GM21529 (cell line): ENCODE data around the gene PPIP5K2.
"Not testable (repeated sequence)": the region's sequence is repeated elsewhere in the genome, so short reads cannot be mapped to it uniquely, and the experiment has no call there.

Source experiments
- ATAC-seq: cut with Tn5 transposase; IDR thresholded peaks from one replicate; pipeline ENCODE4 v1.9.1; 2021; ENCODE audit not compliant: unreplicated experiment

PPIP5K2 gene

DNA sequence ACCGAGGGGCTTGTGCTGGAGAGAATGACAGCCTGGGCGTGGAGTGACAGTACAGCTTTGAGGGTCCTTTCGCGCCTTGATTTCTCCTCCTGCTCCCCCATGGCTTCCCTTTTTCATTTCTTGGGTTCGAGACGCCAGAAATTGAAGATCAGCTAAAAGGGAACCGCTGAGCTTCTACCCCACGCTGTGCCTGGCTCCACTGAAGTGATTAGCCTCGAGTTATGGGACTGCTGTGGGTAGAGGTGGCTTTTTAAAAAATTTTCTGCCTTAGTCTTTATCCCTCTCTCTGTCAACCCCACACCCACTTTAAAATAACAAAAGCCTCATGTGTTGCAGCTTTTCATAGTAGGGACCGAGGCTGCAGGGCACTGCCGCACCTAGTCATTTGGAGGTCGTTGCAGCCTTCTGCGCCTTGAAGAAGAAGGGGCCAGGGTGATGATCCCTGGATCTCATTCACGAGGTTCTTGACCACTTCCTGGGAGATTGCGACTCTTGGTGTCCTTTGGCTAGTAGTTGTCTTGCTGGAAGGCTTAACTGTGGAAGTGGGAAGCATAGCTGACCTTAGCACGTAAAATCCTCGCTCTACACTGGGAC lies 603 bp downstream of the PPIP5K2 start:
- ATAC-seq: peak; percentile 0

DNA sequence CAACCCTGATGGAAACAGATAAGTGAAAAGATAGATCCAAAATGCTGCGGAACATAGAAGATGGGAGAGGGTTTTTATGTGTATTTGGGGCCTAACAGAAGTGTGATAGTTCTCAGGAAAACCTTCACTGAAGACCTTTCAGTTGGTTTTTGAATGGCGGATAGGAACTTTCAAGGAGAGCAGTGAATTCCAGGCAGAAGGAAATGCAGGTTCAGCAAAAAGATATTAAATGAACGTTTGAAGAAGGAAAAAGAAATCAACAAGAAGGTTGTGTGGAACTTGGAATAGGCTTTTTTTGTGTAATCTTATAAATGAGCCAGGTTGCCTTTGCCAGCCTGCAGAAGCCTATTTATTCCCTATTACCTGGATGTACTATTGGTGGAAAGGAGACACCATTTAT lies 2.1 kb downstream of the PPIP5K2 start:
- ATAC-seq: no peak

DNA sequence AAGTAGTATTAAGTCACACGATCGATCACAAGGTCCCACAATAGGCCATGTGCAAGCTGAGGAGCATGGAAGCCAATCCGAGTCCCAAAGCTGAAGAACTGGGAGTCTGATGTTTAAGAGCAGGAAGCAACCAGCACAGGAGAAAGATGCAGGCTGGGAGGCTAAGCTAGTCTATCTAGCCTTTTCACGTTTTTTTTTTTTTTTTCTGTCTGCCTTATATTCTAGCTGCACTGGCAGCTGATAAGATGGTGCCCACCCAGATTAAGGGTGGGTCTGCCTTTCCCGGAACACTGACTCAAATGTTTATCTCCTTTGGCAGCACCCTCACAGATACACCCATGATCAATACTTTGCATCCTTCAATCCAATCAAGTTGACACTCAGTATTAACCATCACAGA lies 6.5 kb downstream of the PPIP5K2 start:
- ATAC-seq: no peak

DNA sequence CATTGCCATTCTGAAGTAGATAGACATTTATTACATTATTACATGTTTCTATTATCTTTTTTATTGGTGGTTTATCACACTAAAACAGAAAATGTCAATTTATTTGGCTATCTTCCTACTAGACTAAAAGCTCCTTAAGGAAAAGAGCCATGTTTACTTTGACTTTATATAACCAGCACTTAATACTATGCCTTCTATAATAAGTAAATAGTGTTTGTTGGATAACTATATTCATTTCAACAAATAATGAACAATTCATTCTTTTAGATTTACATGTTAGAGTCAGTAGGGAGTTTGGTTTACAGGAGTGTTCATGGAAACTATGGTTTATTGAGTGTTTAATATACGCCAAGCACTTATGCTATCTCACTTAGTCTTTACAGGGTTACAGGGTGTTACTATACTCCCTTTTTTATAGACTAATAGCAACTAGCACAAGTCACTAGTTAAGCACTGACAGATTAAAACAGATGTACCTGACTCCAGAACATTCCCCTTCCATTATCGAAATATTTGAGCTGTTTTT lies 7.3 kb downstream of the PPIP5K2 start:
- no peak for ATAC-seq

DNA sequence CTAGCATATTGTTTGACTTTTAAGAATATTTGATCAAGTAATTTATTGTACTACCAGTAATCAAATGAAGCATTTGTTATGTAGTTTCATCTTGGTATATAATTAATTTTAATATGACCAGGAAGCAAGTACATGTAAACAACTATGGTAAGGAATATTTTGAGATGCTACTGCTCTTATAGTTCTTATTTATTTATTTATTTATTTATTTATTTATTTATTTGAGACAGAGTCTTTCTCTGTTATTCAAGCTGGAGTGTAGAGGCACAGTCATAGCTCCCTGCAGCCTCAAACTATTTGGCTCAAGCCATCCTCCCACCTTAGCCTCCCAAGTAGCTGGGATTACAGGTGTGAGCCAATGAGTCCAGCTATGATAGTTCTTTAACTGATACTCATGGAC lies 8.1 kb downstream of the PPIP5K2 start:
- no peak for ATAC-seq

DNA sequence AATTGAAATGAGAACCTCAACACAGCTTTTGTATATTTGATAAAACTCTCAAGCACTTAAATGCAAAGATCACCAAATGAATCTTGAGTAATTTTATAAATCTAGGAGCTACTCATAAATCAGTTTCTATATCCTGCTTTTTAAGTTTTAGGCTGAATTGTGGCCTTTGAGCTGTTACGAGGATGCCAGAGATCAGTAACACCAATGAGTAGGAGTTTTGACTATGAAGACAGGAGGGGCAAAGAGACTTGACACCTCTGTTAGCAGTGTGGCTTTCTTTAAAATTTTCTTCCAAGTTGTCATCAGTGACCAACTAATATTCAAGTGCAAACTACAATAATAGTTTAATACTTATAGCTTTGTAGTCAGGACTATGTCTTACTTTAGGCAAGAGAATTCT lies 12.6 kb downstream of the PPIP5K2 start:
- ATAC-seq: no peak

DNA sequence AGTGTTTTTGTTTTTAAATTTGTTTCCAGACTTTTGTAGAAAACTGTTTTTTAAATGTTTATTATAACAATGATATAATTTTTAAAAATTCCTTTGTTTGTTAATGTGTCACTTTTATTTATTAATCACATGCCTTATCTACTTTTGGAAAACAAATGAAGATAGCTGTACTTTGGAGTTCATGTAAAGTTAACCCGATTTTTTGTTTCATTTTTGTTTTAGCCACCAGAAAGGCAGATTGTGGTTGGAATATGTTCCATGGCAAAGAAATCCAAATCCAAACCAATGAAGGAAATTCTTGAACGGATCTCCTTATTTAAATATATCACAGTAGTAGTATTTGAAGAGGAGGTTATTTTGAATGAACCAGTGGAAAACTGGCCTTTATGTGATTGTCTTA lies 13.1 kb downstream of the PPIP5K2 start:
- ATAC-seq: no peak

DNA sequence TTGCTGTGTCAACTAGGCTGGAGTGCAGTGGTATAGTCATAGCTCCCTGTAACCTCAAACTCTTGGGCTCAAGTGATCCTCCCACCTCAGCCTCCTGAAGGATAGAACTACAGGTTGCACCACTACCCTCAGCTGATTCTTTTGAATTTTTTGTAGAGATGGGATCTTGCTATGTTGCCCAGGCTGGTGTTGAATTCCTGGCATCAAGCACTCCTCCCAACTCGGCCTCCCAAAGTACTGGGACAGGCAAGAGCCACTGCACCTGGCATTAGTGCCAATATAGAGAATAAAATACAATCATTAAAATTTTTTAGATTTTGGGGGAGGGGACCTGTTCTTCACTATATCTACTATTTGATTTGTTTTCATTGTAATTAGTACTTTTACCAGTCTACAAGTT lies 15.4 kb downstream of the PPIP5K2 start:
- no peak for ATAC-seq

DNA sequence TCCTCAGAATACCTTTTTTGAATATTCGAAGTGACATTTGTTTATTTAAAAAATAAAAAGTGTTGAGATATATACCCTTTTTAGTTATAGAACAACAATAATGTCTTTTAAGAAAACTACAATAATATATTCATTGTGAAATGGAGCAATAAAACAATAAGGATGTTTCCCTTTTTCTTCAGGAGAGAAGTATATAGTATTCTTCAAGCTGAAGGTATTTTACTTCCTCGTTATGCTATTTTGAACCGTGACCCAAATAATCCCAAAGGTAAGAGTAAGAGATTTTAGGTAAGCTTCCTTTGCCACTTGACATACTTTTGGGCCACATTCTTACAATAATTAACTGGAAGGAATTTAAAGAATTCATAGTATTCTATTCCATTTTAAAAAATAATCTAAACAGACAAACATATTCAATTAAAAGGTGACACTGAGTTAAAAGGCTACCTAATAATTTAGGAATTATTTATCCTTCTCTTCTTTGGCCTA lies 18.1 kb downstream of the PPIP5K2 start:
- no peak for ATAC-seq

DNA sequence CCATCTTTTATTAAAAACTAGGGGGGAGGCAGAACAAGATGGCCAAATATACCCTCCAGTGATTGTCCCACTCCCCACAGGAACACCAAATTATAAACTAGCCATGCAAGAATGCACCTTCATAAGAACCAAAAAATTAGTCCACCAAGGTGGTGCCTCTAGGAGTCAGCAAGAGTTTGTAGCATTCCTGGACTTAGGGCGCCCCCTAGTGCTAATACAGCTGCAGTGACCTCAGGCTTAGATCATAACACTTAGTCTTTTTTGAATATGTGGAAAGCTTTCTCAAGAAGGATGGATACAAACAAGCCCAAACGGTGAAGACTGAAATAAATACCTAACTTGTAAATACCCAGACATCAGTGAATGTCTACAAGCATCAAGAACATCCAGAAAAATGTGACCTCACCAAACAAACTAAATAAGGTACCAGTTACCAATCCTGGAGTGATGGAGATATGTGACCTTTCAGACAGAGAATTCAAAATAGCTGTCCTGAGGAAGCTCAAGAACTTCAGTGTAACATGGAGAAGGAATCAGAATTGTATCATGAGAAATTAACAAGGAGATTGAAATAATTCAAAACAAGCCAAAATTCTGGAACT lies 19.3 kb downstream of the PPIP5K2 start:
- peak; percentile 98 for ATAC-seq

DNA sequence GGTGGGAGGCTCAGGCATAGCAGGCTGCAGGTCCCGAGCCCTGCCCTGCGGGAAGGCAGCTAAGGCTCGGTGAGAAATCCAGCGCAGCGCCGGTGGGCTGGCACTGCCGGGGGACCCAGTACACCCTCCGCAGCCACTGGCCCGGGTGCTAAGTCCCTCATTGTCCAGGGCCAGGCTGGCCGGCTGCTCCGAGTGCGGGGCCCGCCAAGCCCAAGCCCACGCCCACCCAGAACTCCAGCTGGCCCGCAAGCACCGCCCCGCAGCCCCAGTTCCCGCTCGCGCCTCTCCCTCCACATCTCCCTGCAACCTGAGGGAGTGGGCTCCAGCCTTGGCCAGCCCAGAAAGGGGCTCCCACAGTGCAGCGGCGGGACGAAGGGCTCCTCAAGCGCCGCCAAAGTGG lies 22.0 kb downstream of the PPIP5K2 start:
- not testable (repeated sequence) for ATAC-seq

DNA sequence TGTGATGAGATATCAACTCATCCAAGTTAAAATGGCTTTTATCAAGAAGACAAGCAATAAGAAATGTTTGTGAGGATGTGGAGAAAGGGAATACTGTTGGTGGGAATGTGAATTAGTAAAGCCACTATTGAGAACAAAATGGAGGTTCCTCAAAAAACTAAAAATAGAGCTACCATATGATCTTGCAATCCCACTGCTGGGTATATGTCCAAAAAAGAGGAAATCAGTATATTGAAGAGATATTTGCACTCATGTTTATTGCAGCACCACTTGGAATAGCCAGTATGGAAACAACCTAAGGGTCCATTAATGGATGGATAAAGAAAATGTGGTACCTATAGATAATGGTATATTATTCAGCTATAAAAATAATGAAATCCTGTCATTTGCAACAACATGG lies 25.1 kb downstream of the PPIP5K2 start:
- ATAC-seq: no peak

DNA sequence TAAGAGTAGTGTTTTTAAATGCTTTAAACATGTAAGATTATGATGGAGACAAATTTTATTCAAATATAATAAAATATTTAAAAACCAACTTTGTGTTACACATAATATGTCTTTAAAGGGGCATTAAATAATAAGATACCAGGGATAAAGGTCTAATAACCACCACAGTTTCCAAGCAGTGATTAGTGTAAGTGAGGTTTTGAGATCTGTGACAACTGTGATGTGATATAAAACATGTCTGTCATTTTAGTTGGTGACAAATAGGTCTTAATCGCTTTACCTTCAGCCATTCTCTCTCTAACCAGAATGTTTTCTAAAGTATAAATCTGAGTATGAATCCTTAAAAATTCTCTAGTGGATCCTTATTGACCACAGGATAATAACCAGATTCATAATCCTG lies 28.1 kb downstream of the PPIP5K2 start:
- ATAC-seq: no peak

DNA sequence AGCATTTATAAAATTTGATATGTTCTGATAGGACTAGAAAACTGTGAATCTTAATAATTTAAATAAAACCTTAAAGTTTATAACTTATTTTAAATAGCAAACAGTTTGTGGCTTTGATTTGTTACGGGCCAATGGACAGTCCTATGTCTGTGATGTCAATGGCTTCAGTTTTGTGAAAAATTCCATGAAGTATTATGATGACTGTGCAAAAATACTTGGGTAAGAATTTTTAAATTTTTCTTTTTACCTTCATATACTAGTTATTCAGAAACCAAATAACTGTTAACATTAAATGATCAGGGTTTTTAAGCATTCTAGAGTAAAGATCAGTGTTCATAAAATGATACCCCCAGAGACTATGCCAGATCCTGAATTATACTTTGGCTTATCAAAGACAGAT lies 31.1 kb downstream of the PPIP5K2 start:
- no peak for ATAC-seq

DNA sequence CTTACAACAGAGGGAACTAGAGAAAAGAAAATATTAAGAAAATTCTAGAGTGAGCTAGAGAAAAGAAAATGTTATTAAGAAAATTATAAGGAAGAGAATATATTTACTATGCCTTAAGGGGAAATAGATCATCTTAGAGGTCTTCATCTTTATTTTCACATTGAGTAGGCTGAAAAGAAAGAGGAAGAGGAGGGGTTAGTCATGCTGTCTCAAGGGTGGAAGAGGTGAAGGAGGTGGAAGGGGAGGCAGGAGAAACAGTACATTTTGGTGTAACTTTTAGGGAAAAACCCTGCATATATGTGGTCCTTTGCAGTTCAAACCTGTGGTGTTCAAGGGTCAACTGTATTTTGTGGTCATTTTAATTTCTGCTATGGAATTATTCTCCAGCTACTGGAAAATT lies 46.6 kb downstream of the PPIP5K2 start:
- ATAC-seq: no peak

DNA sequence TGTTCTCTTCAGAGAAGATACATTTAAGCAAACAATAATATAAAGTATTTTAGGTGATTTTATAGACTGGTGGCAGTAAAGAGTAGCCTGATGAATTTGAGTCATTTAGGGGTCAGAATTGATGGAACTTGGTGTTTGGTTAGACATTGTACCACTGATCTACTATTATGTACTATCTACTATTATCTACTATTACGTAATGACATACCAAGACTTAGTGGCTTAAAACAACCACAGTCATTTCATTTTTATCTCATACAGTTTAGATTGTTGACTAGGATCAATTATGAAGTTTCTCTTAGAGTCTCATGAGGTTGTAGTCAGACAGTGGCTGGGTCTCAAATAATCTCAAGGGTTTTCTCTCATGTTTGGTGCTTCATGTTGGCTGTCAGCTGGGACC lies 54.0 kb downstream of the PPIP5K2 start:
- ATAC-seq: no peak

DNA sequence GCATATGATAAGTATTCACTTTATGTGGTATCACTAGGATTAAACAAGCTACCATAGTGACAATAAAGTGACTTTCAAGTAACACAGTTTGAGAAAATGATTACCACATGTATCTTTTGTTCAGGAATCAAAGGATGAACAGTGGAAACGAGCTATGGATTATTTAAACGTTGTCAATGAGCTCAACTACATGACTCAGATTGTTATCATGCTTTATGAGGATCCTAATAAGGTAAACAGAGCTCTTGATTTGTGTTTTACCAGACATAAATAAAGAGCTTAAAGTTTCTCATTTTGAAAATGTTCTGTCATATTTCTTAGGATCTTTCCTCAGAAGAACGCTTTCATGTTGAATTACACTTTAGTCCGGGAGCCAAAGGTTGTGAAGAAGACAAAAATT lies 57.4 kb downstream of the PPIP5K2 start:
- no peak for ATAC-seq

DNA sequence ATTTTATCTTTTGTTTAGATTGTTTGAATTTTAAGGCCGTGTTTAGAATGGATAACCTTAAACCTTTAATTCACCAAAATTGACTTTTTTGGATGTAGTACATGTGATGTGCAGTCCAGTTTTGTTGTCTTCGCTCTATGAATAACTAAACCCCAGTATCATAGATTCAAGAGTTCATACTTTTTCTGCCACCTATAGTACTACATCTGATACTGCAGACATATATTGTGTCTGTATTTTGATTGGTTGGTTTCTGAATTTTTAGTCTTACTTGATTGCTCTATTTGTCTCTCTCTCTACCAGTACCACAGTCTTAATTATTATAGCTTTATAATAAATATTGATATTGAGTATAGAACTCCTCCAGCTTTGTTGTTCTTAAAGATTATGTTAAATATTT lies 58.1 kb downstream of the PPIP5K2 start:
- ATAC-seq: no peak

DNA sequence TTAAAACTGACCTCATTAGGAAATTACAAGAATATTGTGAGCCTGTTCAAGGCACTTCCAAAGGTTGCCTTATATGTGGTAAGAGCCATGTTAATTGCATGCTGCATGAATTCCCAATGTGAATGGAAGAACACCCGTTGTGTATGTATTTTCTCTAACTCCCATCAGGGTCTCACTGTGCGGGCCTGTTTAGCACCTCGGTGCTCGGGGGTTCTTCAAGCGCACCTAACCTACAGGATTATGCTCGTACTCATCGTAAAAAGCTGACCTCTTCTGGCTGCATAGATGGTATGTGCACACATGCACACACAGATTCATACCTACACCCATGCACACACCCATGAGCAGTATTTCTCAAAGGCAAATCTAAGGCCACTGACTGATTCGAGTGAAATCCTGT lies 66.1 kb downstream of the PPIP5K2 start:
- no peak for ATAC-seq

DNA sequence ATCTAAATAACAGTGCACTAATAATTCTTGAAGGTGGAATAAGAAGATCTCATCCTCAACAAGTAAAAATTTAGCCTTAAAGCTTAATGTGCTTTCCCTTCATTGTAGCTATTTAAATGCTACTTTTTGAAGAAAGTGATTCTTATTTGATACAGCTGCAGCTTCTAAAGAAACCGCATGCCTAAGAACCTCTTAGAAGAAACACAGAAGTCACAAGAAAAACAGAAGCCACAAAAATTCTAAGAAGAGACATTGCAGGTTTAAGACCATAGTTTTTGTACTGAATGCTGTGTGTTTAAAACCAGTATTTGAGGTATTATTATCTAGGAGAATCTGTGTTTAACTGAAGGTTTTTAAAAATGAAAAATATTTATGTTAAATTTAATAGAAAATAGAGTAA lies 68.3 kb downstream of the PPIP5K2 start:
- no peak for ATAC-seq

DNA sequence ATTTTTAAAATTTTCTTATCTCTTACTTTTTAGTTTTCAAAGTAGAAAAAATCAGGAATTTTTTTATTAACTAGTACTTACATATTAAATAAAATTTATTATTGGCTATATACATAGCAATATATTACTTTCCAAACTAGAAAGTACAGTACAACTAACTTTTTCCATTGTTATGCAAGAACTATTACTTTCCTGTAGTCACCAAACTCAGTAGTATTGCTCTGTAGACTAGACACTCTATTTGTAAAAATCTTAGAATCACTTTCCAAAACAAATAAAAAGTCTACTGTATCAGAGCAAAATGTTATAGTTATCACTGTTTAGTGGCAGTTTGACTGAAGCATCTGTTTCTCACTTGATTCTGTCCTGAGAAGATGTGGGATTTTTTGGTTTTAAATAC lies 83.1 kb downstream of the PPIP5K2 start:
- no peak for ATAC-seq

DNA sequence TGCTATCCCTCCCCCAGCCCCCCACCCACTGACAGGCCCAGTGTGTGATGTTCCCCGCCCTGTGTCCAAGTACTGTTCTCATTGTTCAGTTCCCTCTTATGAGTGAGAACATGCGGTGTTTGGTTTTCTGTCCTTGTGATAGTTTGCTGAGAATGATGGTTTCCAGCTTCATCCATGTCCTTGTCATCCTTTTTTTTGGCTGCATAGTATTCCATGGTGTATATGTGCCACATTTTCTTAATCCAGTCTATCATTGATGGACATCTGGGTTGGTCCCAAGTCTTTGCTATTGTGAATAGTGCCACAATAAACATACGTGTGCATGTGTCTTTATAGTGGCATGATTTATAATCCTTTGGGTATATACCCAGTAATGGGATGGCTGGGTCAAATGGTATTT lies 84.9 kb downstream of the PPIP5K2 start:
- ATAC-seq: not testable (repeated sequence)
